ENCODE measurements around the gene NRIP1. TPM values are rescaled to one million over a fixed set of nuclear protein-coding genes. Genes with fewer than 3 reads are reported as not detected.

The NRIP1 gene
- total RNA-seq, 4 donors from 2014 or later = 35.7 to 63.7 (median 41.0) TPM

DNA sequence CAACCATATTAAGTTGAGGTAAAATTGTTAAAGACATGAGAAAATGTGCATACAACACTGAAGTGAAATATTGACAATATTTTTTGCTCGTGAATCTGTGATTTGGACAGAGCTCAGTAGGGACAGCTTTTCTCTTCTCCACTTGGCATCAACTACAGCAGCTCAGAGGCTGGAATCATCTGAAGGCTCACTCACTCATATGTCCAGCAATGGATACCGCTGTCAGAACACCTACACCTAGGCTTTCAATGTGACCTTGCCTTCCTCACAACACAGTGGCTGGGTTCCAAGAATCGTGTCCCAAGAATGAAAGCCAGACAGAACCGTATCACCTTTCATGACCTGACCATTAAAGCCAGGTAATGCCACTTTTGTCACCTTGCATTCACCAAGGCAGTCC, 115.2 kb downstream of the NRIP1 start:
- intact Hi-C loops (cut with DNase I; ENCODE audit: low total_unique reads) = no loop called here
- Histone ChIP-seq H3K36me3 (no peaks in the 10 kb centered on the region), H3K4me1 (no peaks in the 10 kb centered on the region), H3K4me3 (no peak overlapping the region), H3K9me3 (no peaks in the 10 kb centered on the region), H3K27ac (no peak overlapping the region), H3K27me3 (no peaks in the 10 kb centered on the region)
- no peak for ATAC-seq
- no peak for DNase-seq
- no peak for TF ChIP-seq POLR2A (IDR thresholded peaks at IDR 0.05)
- TF ChIP-seq, protein P1, sequence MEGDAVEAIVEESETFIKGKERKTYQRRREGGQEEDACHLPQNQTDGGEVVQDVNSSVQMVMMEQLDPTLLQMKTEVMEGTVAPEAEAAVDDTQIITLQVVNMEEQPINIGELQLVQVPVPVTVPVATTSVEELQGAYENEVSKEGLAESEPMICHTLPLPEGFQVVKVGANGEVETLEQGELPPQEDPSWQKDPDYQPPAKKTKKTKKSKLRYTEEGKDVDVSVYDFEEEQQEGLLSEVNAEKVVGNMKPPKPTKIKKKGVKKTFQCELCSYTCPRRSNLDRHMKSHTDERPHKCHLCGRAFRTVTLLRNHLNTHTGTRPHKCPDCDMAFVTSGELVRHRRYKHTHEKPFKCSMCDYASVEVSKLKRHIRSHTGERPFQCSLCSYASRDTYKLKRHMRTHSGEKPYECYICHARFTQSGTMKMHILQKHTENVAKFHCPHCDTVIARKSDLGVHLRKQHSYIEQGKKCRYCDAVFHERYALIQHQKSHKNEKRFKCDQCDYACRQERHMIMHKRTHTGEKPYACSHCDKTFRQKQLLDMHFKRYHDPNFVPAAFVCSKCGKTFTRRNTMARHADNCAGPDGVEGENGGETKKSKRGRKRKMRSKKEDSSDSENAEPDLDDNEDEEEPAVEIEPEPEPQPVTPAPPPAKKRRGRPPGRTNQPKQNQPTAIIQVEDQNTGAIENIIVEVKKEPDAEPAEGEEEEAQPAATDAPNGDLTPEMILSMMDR (IDR thresholded peaks at IDR 0.05 in 4 of 5, conservative IDR thresholded peaks at IDR 0.05 in 1 of 5) = no peak
- in situ Hi-C loops (cut with MboI; ENCODE audit: low sequenced_read_pairs in 4 of 4) = no loop called here

DNA sequence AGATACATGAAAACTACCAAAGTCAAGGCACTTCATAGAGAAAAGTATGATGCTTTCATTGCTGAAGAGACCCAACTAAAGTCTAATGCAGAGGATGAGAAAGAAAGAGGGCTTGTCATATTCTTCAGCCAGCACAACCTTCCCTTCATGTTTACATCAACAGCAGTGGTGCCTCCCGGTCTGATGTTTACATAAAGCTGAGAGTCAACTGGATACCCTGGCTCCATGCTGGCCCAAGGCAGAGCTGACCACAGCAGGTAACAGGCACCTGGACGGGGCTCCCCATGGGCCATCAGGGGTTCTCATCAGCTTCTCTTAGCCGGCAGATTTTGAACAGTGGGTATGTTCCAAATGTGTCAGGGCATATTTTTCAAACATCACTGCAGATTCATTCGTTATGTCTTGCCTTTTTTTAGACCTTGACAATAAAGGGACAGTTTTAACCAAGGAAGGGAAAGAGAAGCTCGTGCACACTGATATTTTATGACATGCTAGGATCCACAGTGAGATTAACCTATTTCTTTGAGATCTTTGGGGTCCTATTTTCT, 117.1 kb downstream of the NRIP1 start:
- ATAC-seq = no peak
- in situ Hi-C loops (cut with MboI; ENCODE audit: low sequenced_read_pairs in 4 of 4) = no loop called here
- intact Hi-C loops (cut with DNase I; ENCODE audit: low total_unique reads) = no loop called here

DNA sequence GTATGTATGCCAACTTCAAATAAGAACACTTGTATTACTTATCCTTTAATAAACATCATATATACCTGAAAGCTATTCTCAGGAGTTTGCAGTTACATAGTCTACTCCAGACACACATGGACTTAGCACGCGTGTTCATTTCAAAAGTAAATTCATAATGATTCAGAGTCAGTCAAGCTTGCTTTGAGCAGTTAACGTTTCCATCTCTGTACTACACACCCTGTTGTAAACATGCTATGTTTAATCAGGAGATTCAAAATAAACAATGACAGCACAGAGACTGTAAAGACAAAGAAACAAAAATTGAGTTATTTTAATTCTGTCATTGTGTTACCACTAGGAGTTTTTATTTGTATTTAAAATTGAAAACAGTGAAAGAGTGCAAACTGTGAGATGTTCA, 119.6 kb downstream of the NRIP1 start:
- in situ Hi-C loops (cut with MboI; ENCODE audit: low sequenced_read_pairs in 4 of 4) = no loop called here
- no peak for DNase-seq
- no peak overlapping the region for H3K4me3 ChIP-seq
- no peak for TF ChIP-seq POLR2A (IDR thresholded peaks at IDR 0.05)
- TF ChIP-seq, protein P1 (IDR thresholded peaks at IDR 0.05 in 4 of 5, conservative IDR thresholded peaks at IDR 0.05 in 1 of 5) = no peak
- intact Hi-C loops (cut with DNase I; ENCODE audit: low total_unique reads) = no loop called here
- H3K36me3 ChIP-seq = no peaks in the 10 kb centered on the region
- H3K9me3 ChIP-seq = no peaks in the 10 kb centered on the region
- H3K27ac ChIP-seq = no peak overlapping the region
- H3K4me1 ChIP-seq = no peaks in the 10 kb centered on the region
- no peaks in the 10 kb centered on the region for H3K27me3 ChIP-seq
- no peak for ATAC-seq

More for the DNA sequence above, 117.1 kb downstream of the NRIP1 start:
- Histone ChIP-seq H3K36me3 (no peaks in the 10 kb centered on the region), H3K4me3 (no peak overlapping the region), H3K27me3 (no peaks in the 10 kb centered on the region), H3K9me3 (no peaks in the 10 kb centered on the region), H3K4me1 (no peaks in the 10 kb centered on the region), H3K27ac (no peak overlapping the region)
- TF ChIP-seq POLR2A (IDR thresholded peaks at IDR 0.05) = no peak
- TF ChIP-seq, protein P1 (IDR thresholded peaks at IDR 0.05 in 4 of 5, conservative IDR thresholded peaks at IDR 0.05 in 1 of 5) = no peak
- DNase-seq = no peak

DNA sequence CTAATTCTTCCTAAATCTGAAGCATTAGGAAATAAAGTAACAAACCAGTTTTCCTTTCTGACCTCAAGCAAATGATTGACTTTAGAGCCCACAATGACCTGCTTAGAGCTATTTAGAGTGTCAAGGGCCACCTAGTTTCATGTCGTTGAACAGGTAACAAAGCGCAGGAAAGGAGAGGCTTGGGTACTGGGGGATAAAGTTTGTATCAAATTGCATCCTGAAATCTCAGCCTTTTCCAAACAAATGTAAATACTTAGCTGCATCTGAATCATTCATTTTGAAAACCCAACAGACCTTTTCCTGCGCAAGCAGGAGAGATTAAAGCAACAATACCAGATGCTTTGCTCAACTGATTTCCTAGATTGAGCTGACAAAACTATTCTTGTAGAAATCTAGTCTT, 121.2 kb downstream of the NRIP1 start:
- no peaks in the 10 kb centered on the region for H3K9me3 ChIP-seq
- DNase-seq (no peak), ATAC-seq (no peak)
- H3K27ac ChIP-seq = no peak overlapping the region
- H3K4me3 ChIP-seq = no peak overlapping the region
- no peaks in the 10 kb centered on the region for H3K27me3 ChIP-seq
- H3K36me3 ChIP-seq = no peaks in the 10 kb centered on the region
- TF ChIP-seq, protein P1 (IDR thresholded peaks at IDR 0.05 in 4 of 5, conservative IDR thresholded peaks at IDR 0.05 in 1 of 5) = no peak
- no peak for TF ChIP-seq POLR2A (IDR thresholded peaks at IDR 0.05)
- no peaks in the 10 kb centered on the region for H3K4me1 ChIP-seq
- intact Hi-C loops (cut with DNase I; ENCODE audit: low total_unique reads) = no loop called here
- in situ Hi-C loops (cut with MboI; ENCODE audit: low sequenced_read_pairs in 4 of 4) = no loop called here

All from gastrocnemius medialis (tissue), 4 donors.